Fibroblast of skin of abdomen (primary cell): ENCODE measurements around the gene POLD1.

ENCODE experiments used
- DNase-seq: peaks from one replicate; pipeline ENCODE4 v3.0.0-alpha.2; 2013

The POLD1 gene

GRCh38 chr19:50419022-50419579 lies 35.0 kb downstream of the POLD1 start:
- DNase-seq = no peak

GRCh38 chr19:50419580-50420035 lies 35.5 kb downstream of the POLD1 start:
- DNase-seq = no peak

GRCh38 chr19:50420127-50420526 lies 36.0 kb downstream of the POLD1 start:
- DNase-seq = no peak

- no peak for DNase-seq
These were observed 36.7 kb downstream of the POLD1 start for GRCh38 chr19:50420808-50421207.

GRCh38 chr19:50422397-50423278 lies 38.5 kb downstream of the POLD1 start:
- no peak for DNase-seq

- DNase-seq = no peak
These were observed 39.3 kb downstream of the POLD1 start for GRCh38 chr19:50423279-50424113.

GRCh38 chr19:50425581-50425980 lies 41.4 kb downstream of the POLD1 start:
- DNase-seq = no peak

- no peak for DNase-seq
These were observed 43.3 kb downstream of the POLD1 start for GRCh38 chr19:50427318-50427925.

GRCh38 chr19:50427997-50428425 lies 43.9 kb downstream of the POLD1 start:
- DNase-seq = peak; percentile 54

GRCh38 chr19:50428772-50429463 lies 44.8 kb downstream of the POLD1 start:
- no peak for DNase-seq

GRCh38 chr19:50430888-50431342 lies 46.8 kb downstream of the POLD1 start:
- DNase-seq = no peak

- peak; percentile 61 for DNase-seq
These were observed 47.4 kb downstream of the POLD1 start for GRCh38 chr19:50431343-50432220.

- DNase-seq = no peak
These were observed 48.3 kb downstream of the POLD1 start, which contains the start of gene MYBPC2 for GRCh38 chr19:50432221-50433028. MYBPC2 (plus strand) TSS chr19:50432892; CDS start chr19:50432954, 62 bp downstream.

GRCh38 chr19:50433201-50434180 lies 49.3 kb downstream of the POLD1 start:
- no peak for DNase-seq

GRCh38 chr19:50434525-50434924 lies 50.4 kb downstream of the POLD1 start:
- DNase-seq = no peak

- DNase-seq = no peak
These were observed 51.1 kb downstream of the POLD1 start for GRCh38 chr19:50435221-50435620.

- DNase-seq = no peak
These were observed 51.5 kb downstream of the POLD1 start for GRCh38 chr19:50435627-50436026.

GRCh38 chr19:50437862-50438449 lies 53.8 kb downstream of the POLD1 start:
- no peak for DNase-seq
